GM18502 (cell line): ENCODE data around the gene NKAIN4.
"Not testable (repeated sequence)": the region's sequence is repeated elsewhere in the genome, so short reads cannot be mapped to it uniquely, and the experiment has no call there.

ENCODE experiments used
- ATAC-seq: cut with Tn5 transposase; IDR thresholded peaks from one replicate; pipeline ENCODE4 v1.9.1; 2021; ENCODE audit warnings: mild to moderate bottlenecking; ENCODE audit not compliant: unreplicated experiment, poor library complexity

Gene NKAIN4

GRCh38 chr20:63222541-63222940, 31.7 kb downstream of the NKAIN4 start:
- ATAC-seq: no peak

GRCh38 chr20:63221400-63222053, 32.7 kb downstream of the NKAIN4 start:
- not testable (repeated sequence) for ATAC-seq

GRCh38 chr20:63220696-63221399, 33.4 kb downstream of the NKAIN4 start:
- ATAC-seq: no peak

- no peak for ATAC-seq
Observed at GRCh38 chr20:63219866-63220521, 34.3 kb downstream of the NKAIN4 start.

- no peak for ATAC-seq
Observed at GRCh38 chr20:63219447-63219821, 34.8 kb downstream of the NKAIN4 start.

- ATAC-seq: no peak
Observed at GRCh38 chr20:63218701-63219446, 35.4 kb downstream of the NKAIN4 start.

GRCh38 chr20:63217706-63218105, 36.6 kb downstream of the NKAIN4 start:
- ATAC-seq: no peak

GRCh38 chr20:63216849-63217471, 37.3 kb downstream of the NKAIN4 start:
- ATAC-seq: no peak

GRCh38 chr20:63216041-63216848, 38.0 kb downstream of the NKAIN4 start, which contains the start of gene YTHDF1:
Gene YTHDF1 (minus strand): TSS chr20:63216131. CDS start chr20:63215892, 239 bp downstream.
- peak; percentile 85 for ATAC-seq

GRCh38 chr20:63215101-63216040, 38.9 kb downstream of the NKAIN4 start:
- peak; percentile 33 for ATAC-seq

GRCh38 chr20:63214514-63214913, 39.7 kb downstream of the NKAIN4 start:
- no peak for ATAC-seq

GRCh38 chr20:63212792-63213191, 41.5 kb downstream of the NKAIN4 start:
- ATAC-seq: no peak

- ATAC-seq: no peak
Observed at GRCh38 chr20:63212393-63212730, 41.9 kb downstream of the NKAIN4 start.

- no peak for ATAC-seq
Observed at GRCh38 chr20:63210011-63210605, 44.2 kb downstream of the NKAIN4 start.

- ATAC-seq: no peak
Observed at GRCh38 chr20:63208346-63208909, 45.8 kb downstream of the NKAIN4 start.

- no peak for ATAC-seq
Observed at GRCh38 chr20:63206878-63207277, 47.4 kb downstream of the NKAIN4 start.

GRCh38 chr20:63205896-63206295, 48.4 kb downstream of the NKAIN4 start:
- ATAC-seq: no peak

GRCh38 chr20:63204362-63204761, 49.9 kb downstream of the NKAIN4 start:
- ATAC-seq: no peak
